Omental fat pad (tissue), 4 donors: ENCODE results near the gene LY6G6C. TPM values are rescaled to one million over a fixed set of nuclear protein-coding genes. Genes with fewer than 3 reads are reported as not detected.

ENCODE experiments used
- ATAC-seq: fragments of 150-250 bp; one replicate; pipeline ENCODE4 v1.9.1; 2016; ENCODE audit warnings: mild to moderate bottlenecking, moderate library complexity; ENCODE audit not compliant: low FRiP score
- DNase-seq: peaks from one replicate; pipeline ENCODE4 v3.0.0-alpha.2; 2019; ENCODE audit warnings: low spot score
- total RNA-seq, 4 donors: library from RNA; depleted of rRNA; stranded (reverse); fragments of >200 nt; gene quantifications; one replicate each; pipeline ENCODE4 v1.1.0, GENCODE V29; 2016
- TF ChIP-seq, protein P1 (sequence below), 3 donors: fragments of 450-650 bp; IDR thresholded peaks; one replicate each; pipeline ENCODE4 v1.5.1; 2016 to 2017; ENCODE audit warnings: antibody characterized with exemption in 3 of 3, mild to moderate bottlenecking in 3 of 3, moderate library complexity in 2 of 3

Gene LY6G6C
- total RNA-seq, 4 donors from 2014 or later = 0.74 TPM; not detected in 3

DNA sequence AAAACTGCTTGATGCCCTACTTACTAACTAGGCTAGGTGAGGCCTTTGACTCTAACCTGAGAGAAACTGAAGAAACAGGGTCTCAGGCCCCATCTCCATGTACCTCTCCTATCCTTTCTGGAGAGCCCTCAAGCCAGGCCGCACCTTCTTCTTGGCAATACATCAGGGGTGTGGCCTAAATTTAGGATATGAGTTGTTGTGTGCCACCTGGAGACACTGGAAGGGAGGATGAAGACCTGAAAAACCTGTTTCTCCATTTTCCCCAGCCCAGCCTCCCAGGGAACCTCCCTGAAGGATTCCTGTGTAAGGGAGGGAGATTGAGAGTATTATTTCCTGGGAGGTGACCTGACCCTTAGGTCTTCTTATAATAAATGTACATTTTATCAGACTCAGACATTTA is 3.3 kb downstream of the LY6G6C start:
- ATAC-seq (no peak), DNase-seq (no peak)
- TF ChIP-seq, protein P1, sequence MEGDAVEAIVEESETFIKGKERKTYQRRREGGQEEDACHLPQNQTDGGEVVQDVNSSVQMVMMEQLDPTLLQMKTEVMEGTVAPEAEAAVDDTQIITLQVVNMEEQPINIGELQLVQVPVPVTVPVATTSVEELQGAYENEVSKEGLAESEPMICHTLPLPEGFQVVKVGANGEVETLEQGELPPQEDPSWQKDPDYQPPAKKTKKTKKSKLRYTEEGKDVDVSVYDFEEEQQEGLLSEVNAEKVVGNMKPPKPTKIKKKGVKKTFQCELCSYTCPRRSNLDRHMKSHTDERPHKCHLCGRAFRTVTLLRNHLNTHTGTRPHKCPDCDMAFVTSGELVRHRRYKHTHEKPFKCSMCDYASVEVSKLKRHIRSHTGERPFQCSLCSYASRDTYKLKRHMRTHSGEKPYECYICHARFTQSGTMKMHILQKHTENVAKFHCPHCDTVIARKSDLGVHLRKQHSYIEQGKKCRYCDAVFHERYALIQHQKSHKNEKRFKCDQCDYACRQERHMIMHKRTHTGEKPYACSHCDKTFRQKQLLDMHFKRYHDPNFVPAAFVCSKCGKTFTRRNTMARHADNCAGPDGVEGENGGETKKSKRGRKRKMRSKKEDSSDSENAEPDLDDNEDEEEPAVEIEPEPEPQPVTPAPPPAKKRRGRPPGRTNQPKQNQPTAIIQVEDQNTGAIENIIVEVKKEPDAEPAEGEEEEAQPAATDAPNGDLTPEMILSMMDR (IDR thresholded peaks at IDR 0.05) = no peak

DNA sequence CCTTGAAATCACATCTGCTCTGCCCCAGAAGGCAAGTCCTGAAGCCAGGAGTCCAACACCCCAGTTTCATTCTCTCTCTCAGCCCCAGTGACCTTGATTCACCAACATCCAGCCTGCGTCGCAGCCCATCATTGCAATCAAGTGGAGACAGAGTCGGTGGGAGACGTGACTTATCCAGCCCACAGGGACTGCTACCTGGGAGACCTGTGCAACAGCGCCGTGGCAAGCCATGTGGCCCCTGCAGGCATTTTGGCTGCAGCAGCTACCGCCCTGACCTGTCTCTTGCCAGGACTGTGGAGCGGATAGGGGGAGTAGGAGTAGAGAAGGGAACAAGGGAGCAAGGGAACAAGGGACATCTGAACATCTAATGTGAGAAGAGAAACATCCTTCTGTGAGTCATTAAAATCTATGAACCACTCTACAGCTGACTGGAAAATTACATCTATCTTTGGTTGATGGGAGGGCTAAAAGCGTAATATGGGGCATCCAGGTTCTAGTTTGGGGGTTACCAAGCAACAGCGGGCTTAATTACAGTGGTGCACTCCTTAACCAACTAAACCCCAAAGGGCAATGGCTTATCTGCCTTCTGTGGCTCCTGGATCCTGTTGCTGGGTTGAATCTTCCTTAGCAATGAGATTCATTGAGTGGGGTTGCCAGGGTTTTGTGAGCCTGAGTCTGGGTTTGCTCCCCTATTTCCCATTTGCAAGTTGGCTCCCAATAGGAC is 3.9 kb downstream of the LY6G6C start:
- ATAC-seq = no peak
- TF ChIP-seq, protein P1 (IDR thresholded peaks at IDR 0.05) = no peak
- no peak for DNase-seq

DNA sequence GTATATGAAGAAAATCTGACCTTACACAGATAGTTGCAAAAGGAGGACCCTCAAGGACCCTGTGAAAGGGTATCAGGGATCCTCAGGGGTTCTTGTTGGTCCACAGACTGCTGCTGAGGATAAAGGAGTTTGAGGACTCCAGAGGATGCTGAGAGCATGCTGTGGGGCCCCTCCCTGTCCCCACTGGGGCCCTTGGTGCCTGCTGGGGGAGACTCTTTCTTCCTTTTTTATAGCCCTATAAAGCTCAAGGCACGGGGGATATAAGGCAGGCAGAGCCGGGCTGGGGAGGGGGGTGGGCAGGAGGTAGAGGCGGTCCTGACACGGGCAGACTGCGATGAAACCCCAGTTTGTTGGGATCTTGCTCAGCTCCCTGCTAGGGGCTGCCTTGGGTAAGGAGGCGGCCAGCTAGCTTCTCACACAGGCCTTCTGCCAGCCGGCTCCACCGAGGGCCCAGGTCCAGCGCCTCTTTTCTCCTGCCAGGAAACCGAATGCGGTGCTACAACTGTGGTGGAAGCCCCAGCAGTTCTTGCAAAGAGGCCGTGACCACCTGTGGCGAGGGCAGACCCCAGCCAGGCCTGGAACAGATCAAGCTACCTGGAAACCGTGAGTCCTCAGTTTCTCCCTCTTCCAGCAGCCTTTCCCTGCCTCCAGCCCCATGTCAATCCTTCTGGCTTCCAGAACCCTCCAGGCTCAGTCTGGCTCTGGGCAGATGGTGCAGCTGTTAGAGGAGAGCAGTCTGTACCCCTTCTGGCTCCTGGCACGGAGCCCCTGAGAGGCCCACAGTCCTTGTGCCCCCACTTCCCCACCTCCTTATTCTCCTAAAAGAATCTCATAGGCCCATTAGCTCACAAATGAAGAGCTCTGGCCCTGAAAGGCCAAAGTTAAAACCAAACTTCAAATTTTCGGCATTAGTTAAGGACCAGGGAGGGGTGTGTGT is 6.3 kb downstream of the LY6G6C start, which contains the start of gene LY6G6D:
Gene LY6G6D, plus strand, starts transcription at position 327 of the 937 bp plus-strand sequence. Its CDS starts 8 bp downstream, at position 335.
- TF ChIP-seq, protein P1 (IDR thresholded peaks at IDR 0.05) = no peak
- ATAC-seq = no peak
- no peak for DNase-seq

DNA sequence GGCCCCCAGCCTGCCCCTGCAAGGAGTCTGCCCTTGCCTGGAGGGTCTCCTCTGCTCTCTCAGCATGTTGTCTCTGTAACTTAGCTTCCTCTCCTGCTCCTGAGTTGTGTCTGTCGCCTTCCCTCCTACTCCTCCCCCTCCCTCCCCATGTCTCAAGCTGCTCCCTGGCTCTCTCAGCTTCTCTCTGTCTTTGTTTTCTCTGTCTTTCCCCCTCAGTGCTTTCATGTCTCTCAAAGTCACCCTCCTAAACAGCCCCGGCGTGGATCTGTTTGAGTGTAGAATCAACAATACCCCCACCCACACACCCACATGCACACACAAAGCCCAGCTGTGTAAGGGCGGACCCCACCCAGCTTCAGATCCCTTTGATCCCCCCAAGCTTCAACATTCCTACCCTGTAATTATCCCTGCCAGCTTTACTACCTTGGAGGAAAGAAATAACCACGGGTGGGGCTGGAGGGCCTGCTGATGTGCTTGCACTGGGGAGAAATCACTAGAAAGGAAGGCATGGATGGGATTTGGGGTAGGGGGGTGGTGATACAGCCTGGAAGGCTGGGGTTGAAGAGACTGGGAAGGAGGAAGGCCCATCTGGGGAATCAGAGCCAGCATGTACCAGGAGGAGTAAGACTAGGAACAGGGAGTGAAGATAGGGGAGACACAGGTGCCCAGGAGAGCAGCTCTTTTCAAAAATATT is 7.4 kb downstream of the LY6G6C start:
- DNase-seq = no peak
- no peak for ATAC-seq
- TF ChIP-seq, protein P1 (IDR thresholded peaks at IDR 0.05) = no peak

DNA sequence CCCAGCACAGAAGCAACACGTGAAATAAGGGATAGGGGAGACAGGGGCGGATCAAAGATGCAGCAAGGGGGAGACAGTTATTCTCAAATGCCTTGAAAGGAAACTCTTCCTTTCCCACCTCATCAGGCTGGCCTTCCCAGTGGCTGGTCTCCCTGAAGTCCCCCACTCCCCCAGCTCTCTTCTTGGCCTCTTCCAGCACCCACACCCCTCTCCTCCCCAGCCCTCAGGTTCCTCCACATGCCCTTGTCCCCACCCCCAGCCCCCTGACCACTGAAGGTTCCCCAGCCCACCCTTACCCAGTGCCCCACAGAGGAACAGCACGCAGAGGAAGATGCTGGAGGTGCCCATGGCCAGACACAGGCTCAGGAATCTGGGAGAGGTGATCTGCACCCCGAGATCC is 8.1 kb downstream of the LY6G6C start:
- TF ChIP-seq, protein P1 (IDR thresholded peaks at IDR 0.05) = no peak
- DNase-seq (no peak), ATAC-seq (no peak)

DNA sequence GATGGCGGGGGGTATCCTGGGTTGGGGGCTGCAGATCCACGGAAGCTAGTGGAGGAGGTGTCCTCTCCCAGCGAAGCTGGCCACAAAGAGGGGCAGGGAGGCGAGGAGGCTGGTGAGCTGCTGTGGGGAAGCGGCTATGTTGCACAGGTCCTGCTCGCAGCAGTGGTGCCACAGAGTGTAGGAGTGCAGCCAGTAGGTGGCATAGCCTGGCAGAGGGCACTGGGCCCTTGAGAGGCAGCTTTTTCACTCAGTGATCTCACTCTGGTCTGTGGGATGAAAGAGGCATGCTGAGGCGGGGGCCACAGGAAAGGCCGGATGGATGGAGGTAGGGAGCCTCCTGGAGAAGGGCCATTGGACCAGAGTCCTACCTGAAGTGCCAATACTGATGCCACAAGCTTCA is 9.2 kb downstream of the LY6G6C start:
- DNase-seq = no peak
- TF ChIP-seq, protein P1 (IDR thresholded peaks at IDR 0.05) = no peak
- ATAC-seq = no peak
